K562 (cell line): ENCODE measurements around the gene C10orf105. TPM values are rescaled to one million over a fixed set of nuclear protein-coding genes. Genes with fewer than 3 reads are reported as not detected.

Experiments
- ATAC-seq: fragments of 200-7000 bp; cut with Tn5 transposase; 3 replicates; pipeline ENCODE4 v1.9.1; 2020; ENCODE audit warnings: moderate library complexity
- BruUV-seq: library from RNA; stranded (reverse); fragments of 400-500 nt; replicated peaks from 2 replicates; lab custom pipeline; 2021; lab: Mats Ljungman, UMichigan
- CTCF ChIA-PET: fragments of 300-600 bp; formaldehyde crosslinking; extraction: SDS; loops from one replicate; lab custom pipeline; 2021; ENCODE audit warnings: low intra/inter-chr PET ratio; lab: Yijun Ruan, JAX
- POLR2A ChIA-PET: fragments of 300-600, 350-650 bp; sonication (Branson Sonifier 250); formaldehyde crosslinking; extraction: SDS; loops from one replicate; lab custom pipeline; 2021; ENCODE audit warnings: antibody characterized with exemption, inconsistent platforms; lab: Yijun Ruan, JAX
- DNase-seq, 4 experiments: peaks; one replicate each; pipeline versions ENCODE4 v3.0.0 to v3.0.0-alpha.2; 2011 to 2018; ENCODE audit warnings: low spot score in 3 of 4, mixed read lengths in 3 of 4; ENCODE audit errors: extremely low read depth in 1 of 4
- FAIRE-seq: peaks from 2 replicates; lab custom pipeline; 2011; peaks lifted over from hg19 to GRCh38; lab: Jason Lieb, UNC
- H2AFZ ChIP-seq: 2 replicates; pipeline ENCODE4 v1.6.0; 2011; ENCODE audit warnings: low read depth, low read length, control low read depth, inconsistent platforms
- H3K27ac ChIP-seq: fragments of 200-600 bp; 3 replicates; pipeline ENCODE4 v1.8.0; 2011; ENCODE audit warnings: low read depth, mild to moderate bottlenecking, control low read depth, inconsistent platforms, low read length, moderate library complexity, mixed read lengths; ENCODE audit errors: extremely low read depth
- H3K27me3 ChIP-seq, 2 experiments: fragments of 300-600 bp in 1 of 2; 2 replicates in 1 of 2; 3 replicates in 1 of 2; pipeline versions ENCODE4 v1.6.0 to v1.8.0; 2011; ENCODE audit warnings: inconsistent platforms in 2 of 2, low read length in 2 of 2, mild to moderate bottlenecking in 1 of 2, mixed read lengths in 1 of 2, moderate library complexity in 1 of 2; ENCODE audit not compliant: control insufficient read depth in 2 of 2, insufficient read depth in 2 of 2
- H3K36me3 ChIP-seq: fragments of 300-600 bp; 3 replicates; pipeline ENCODE4 v1.8.0; 2011; ENCODE audit warnings: mild to moderate bottlenecking, low read length, inconsistent platforms; ENCODE audit not compliant: control insufficient read depth, insufficient read depth
- H3K4me1 ChIP-seq, 2 experiments: fragments of 200-600 bp in 1 of 2; replicated peaks in 1 of 2; 2 replicates in 1 of 2; 3 replicates in 1 of 2; pipeline versions ENCODE4 v1.5.1 to v1.8.0; 2011; ENCODE audit warnings: inconsistent platforms in 2 of 2, low read length in 2 of 2, mild to moderate bottlenecking in 1 of 2, mixed read lengths in 1 of 2, moderate library complexity in 1 of 2; ENCODE audit not compliant: control insufficient read depth in 2 of 2, insufficient read depth in 2 of 2
- H3K4me2 ChIP-seq: 2 replicates; pipeline ENCODE4 v1.6.1; 2011; ENCODE audit warnings: low read length, control low read depth, inconsistent platforms, mixed read lengths; ENCODE audit not compliant: insufficient read depth
- H3K4me3 ChIP-seq: fragments of 200-600 bp; sonication (generic), shearing (Covaris generic); 2 replicates; pipeline ENCODE4 v1.5.1; 2016; ENCODE audit warnings: control low read depth, inconsistent platforms
- H3K79me2 ChIP-seq: fragments of 200-600 bp; 3 replicates; pipeline ENCODE4 v1.8.0; 2011; ENCODE audit warnings: low read length, inconsistent platforms; ENCODE audit not compliant: control insufficient read depth, insufficient read depth
- H3K9ac ChIP-seq, 2 experiments: 2 replicates each; pipeline versions ENCODE4 v1.6.0 to v1.6.1; 2011; ENCODE audit warnings: low read depth in 2 of 2, low read length in 2 of 2, control low read depth in 1 of 2, inconsistent platforms in 1 of 2, mild to moderate bottlenecking in 1 of 2, mixed read lengths in 1 of 2; ENCODE audit not compliant: insufficient read depth in 1 of 2
- H3K9me1 ChIP-seq: one replicate; pipeline ENCODE4 v1.6.0; 2011; ENCODE audit warnings: inconsistent platforms, mild to moderate bottlenecking, low read length, moderate library complexity; ENCODE audit not compliant: control insufficient read depth, insufficient read depth
- H3K9me3 ChIP-seq: replicated peaks from 2 replicates; pipeline ENCODE4 v1.5.1; 2011; ENCODE audit warnings: low read depth, low read length, inconsistent platforms; ENCODE audit not compliant: control insufficient read depth, insufficient read depth
- H4K20me1 ChIP-seq: replicated peaks from 2 replicates; pipeline ENCODE4 v1.6.1; 2011; ENCODE audit warnings: low read length, inconsistent platforms, mixed read lengths; ENCODE audit not compliant: control insufficient read depth, insufficient read depth
- FOSL1 ChIP-seq: fragments of 200-800 bp; sonication (Bioruptor generic); conservative IDR thresholded peaks from 2 replicates; pipeline ENCODE4 v1.6.1; 2016; ENCODE audit warnings: missing genetic modification characterization, missing compliant biosample characterization
- PPARD ChIP-seq: fragments of 250-450 bp; sonication (Bioruptor Pico); IDR thresholded peaks from 2 replicates; pipeline ENCODE4 v1.8.0; 2022; ENCODE audit warnings: inconsistent platforms, mild to moderate bottlenecking, moderate library complexity
- TSC22D4 ChIP-seq: fragments of 450-650 bp; IDR thresholded peaks from 2 replicates; pipeline ENCODE4 v1.6.1; 2016; ENCODE audit warnings: missing genetic modification characterization, missing biosample characterization, control low read depth
- ZNF280A ChIP-seq: fragments of 450-650 bp; IDR thresholded peaks from 2 replicates; pipeline ENCODE4 v1.6.1; 2018; ENCODE audit warnings: mild to moderate bottlenecking, low read depth; ENCODE audit not compliant: partially characterized antibody
- WGBS: fragments of 100-300 bp; shearing (Covaris generic); methylation state at CpG from one replicate; pipeline ENCODE4 v1.1.6; 2016; ENCODE audit warnings: low coverage, mixed read lengths; ENCODE audit not compliant: insufficient coverage; ENCODE audit errors: missing lambda C conversion rate; 5-methylcytosine and 5-hydroxymethylcytosine counted together
- in situ Hi-C: fragments of 300-500 bp; cut with MboI; formaldehyde crosslinking; loops from 4 replicates; pipeline ENCODE4 v1.15.0; 2018; ENCODE audit warnings: inconsistent platforms, mixed read lengths
- intact Hi-C: fragments of 100-400 bp; cut with micrococcal nuclease; formaldehyde crosslinking; loops from 2 replicates; pipeline ENCODE4 v1.14.2; 2022
- polyA plus RNA-seq, 8 experiments: library from polyadenylated mRNA; depleted of rRNA in 4 of 8; stranded (reverse) in 5 of 8; unstranded in 3 of 8; fragments of >200 nt; fragmentation: Nextera tagmentation in 2 of 8; fragmentation: Illumina TruSeq in 1 of 8; extraction: Ambion mirVana in 2 of 8; extraction: Trizol in 1 of 8; gene quantifications; 2 replicates each; pipeline versions ENCODE4 v1.2.1 to v1.2.3, GENCODE V29; 2011 to 2014; ENCODE audit warnings: inconsistent platforms in 1 of 8, missing spikeins in 1 of 8
- total RNA-seq, 7 experiments: library from RNA; depleted of rRNA in 6 of 7; stranded (reverse); fragments of >200 nt in 6 of 7; fragmentation: Illumina TruSeq in 2 of 7; extraction: Trizol in 2 of 7; gene quantifications; 2 replicates each; pipeline versions ENCODE4 v1.2.1 to v1.2.3, GENCODE V29; 2011 to 2021; ENCODE audit warnings: low replicate concordance in 1 of 7
- TF ChIP-seq, protein P1 (sequence below): fragments of 150-350 bp; IDR thresholded peaks from 2 replicates; pipeline ENCODE4 v1.6.1; 2014; ENCODE audit warnings: low read depth, mild to moderate bottlenecking, low read length, borderline replicate concordance
- TF ChIP-seq, protein P2 (sequence below): sonication (generic); formaldehyde crosslinking; IDR thresholded peaks from 2 replicates; pipeline ENCODE4 v1.8.0; 2022; ENCODE audit warnings: mild to moderate bottlenecking, missing genetic modification reagents

Gene C10orf105
- total and polyA plus RNA-seq, 9 of the 15 experiments (the other 6 are each of a cell fraction or from before 2014, with no cell fraction given) = 0.03 to 0.25 (median 0.04) TPM; not detected in 3

DNA sequence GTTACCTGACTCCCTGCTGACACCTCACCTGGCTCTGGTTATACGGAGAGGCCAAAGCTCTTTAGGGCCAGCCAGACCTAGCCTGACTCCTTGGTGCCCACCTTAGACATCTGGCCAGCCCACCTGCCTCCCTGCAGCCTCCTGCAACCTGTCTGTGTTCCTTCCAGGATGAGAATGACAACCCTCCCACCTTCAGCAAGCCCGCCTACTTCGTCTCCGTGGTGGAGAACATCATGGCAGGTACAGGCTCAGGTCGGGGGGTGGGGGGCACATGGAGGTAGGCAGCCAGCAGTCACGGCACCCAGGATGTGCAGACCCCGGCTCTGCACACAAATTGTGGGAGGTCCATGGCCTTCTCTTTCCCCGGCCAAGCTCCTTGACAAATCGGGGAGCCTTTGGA lies 32.1 kb downstream of the C10orf105 start:
- WGBS = 31% methylated on average over 9 of the region's 9 CpGs
- Histone ChIP-seq H3K9ac (0 out of 4 replicates have a peak overlapping the region, but pooled peaks of 1 of the 2 experiments have one; percentile 39), H3K9me3 (peaks cover 3% of the 10 kb centered on the region; the same call in 1 of the 2 replicates), H4K20me1 (no peaks in the 10 kb centered on the region), H3K36me3 (no peaks in the 10 kb centered on the region), H3K4me1 (peaks cover 9 to 26% of the 10 kb centered on the region in 2 experiments), H3K4me3 (no peak overlapping the region), H2AFZ (no peak overlapping the region), H3K27me3 (no peaks in the 10 kb centered on the region), H3K79me2 (no peaks in the 10 kb centered on the region), H3K9me1 (no peaks in the 10 kb centered on the region), H3K27ac (no peak overlapping the region), H3K4me2 (no peak overlapping the region)
- ATAC-seq = no peak
- TF ChIP-seq, protein P1, sequence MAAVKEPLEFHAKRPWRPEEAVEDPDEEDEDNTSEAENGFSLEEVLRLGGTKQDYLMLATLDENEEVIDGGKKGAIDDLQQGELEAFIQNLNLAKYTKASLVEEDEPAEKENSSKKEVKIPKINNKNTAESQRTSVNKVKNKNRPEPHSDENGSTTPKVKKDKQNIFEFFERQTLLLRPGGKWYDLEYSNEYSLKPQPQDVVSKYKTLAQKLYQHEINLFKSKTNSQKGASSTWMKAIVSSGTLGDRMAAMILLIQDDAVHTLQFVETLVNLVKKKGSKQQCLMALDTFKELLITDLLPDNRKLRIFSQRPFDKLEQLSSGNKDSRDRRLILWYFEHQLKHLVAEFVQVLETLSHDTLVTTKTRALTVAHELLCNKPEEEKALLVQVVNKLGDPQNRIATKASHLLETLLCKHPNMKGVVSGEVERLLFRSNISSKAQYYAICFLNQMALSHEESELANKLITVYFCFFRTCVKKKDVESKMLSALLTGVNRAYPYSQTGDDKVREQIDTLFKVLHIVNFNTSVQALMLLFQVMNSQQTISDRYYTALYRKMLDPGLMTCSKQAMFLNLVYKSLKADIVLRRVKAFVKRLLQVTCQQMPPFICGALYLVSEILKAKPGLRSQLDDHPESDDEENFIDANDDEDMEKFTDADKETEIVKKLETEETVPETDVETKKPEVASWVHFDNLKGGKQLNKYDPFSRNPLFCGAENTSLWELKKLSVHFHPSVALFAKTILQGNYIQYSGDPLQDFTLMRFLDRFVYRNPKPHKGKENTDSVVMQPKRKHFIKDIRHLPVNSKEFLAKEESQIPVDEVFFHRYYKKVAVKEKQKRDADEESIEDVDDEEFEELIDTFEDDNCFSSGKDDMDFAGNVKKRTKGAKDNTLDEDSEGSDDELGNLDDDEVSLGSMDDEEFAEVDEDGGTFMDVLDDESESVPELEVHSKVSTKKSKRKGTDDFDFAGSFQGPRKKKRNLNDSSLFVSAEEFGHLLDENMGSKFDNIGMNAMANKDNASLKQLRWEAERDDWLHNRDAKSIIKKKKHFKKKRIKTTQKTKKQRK = no peak
- no peak for TF ChIP-seq ZNF280A
- TF ChIP-seq, protein P2, sequence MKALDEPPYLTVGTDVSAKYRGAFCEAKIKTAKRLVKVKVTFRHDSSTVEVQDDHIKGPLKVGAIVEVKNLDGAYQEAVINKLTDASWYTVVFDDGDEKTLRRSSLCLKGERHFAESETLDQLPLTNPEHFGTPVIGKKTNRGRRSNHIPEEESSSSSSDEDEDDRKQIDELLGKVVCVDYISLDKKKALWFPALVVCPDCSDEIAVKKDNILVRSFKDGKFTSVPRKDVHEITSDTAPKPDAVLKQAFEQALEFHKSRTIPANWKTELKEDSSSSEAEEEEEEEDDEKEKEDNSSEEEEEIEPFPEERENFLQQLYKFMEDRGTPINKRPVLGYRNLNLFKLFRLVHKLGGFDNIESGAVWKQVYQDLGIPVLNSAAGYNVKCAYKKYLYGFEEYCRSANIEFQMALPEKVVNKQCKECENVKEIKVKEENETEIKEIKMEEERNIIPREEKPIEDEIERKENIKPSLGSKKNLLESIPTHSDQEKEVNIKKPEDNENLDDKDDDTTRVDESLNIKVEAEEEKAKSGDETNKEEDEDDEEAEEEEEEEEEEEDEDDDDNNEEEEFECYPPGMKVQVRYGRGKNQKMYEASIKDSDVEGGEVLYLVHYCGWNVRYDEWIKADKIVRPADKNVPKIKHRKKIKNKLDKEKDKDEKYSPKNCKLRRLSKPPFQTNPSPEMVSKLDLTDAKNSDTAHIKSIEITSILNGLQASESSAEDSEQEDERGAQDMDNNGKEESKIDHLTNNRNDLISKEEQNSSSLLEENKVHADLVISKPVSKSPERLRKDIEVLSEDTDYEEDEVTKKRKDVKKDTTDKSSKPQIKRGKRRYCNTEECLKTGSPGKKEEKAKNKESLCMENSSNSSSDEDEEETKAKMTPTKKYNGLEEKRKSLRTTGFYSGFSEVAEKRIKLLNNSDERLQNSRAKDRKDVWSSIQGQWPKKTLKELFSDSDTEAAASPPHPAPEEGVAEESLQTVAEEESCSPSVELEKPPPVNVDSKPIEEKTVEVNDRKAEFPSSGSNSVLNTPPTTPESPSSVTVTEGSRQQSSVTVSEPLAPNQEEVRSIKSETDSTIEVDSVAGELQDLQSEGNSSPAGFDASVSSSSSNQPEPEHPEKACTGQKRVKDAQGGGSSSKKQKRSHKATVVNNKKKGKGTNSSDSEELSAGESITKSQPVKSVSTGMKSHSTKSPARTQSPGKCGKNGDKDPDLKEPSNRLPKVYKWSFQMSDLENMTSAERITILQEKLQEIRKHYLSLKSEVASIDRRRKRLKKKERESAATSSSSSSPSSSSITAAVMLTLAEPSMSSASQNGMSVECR (CRISPR knock-in tag) = no peak
- TF ChIP-seq TSC22D4 (tag) = no peak
- no peak for TF ChIP-seq PPARD (CRISPR knock-in tag)
- TF ChIP-seq FOSL1 (tag) = no peak
- ChIA-PET POLR2A (interaction anchor here (0.6 to 1.2 kb wide), 6 partner anchors 9 to 1303 kb away, joined by 3 to 4 read pairs (median 3); no protein-coding TSS in a partner anchor), CTCF (no interaction called here)
- DNase-seq = no peak
- no TSS peak for BruUV-seq
- no peak for FAIRE-seq
- in situ Hi-C loops = no loop called here
- intact Hi-C loops = no loop called here
